SU-DHL-6 (cell line): ENCODE measurements around the gene HRAS.

ENCODE experiments used
- CTCF ChIP-seq: fragments of 200-600 bp; sonication (generic); IDR thresholded peaks from one replicate; pipeline ENCODE4 v1.5.1; 2017; ENCODE audit warnings: antibody characterized with exemption, mild to moderate bottlenecking, low read length, moderate library complexity; ENCODE audit not compliant: insufficient read depth, poor library complexity, severe bottlenecking
- EZH2phosphoT487 ChIP-seq: fragments of 200-600 bp; sonication (generic), shearing (Covaris generic); conservative IDR thresholded peaks from 2 replicates; pipeline ENCODE4 v1.6.1; 2018; ENCODE audit warnings: mild to moderate bottlenecking, antibody characterized with exemption, low read length, moderate library complexity, mixed read lengths

DNA sequence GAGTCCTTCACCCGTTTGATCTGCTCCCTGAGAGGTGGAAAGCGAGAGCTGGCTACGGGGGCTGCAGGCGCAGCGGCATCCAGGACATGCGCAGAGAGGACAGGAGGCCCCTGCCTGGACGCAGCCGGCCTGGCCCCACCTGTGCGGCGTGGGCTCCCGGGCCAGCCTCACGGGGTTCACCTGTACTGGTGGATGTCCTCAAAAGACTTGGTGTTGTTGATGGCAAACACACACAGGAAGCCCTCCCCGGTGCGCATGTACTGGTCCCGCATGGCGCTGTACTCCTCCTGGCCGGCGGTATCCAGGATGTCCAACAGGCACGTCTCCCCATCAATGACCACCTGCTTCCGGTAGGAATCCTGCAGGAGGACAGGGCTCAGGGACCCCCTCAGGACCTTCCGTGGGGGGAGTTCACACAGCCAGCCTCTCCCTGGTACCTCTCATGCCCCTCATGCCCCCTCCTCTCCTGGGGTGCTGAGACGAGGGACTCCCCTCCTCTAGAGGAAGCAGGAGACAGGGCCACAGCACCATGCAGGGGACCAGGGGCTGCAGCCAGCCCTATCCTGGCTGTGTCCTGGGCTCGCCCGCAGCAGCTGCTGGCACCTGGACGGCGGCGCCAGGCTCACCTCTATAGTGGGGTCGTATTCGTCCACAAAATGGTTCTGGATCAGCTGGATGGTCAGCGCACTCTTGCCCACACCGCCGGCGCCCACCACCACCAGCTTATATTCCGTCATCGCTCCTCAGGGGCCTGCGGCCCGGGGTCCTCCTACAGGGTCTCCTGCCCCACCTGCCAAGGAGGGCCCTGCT is 1.6 kb downstream of the HRAS start:
- TF ChIP-seq CTCF (no peak), EZH2phosphoT487 (no peak)
